DMS53 treated with DMSO at 0.1 percent for 48 hours (cell line): Measurements from ENCODE around the gene PIPOX.

ENCODE experiments used
- DNase-seq: peaks from one replicate; lab custom pipeline; 2025; ENCODE audit not compliant: unreplicated experiment; lab: John Stamatoyannopoulos, UW

The PIPOX gene

DNA sequence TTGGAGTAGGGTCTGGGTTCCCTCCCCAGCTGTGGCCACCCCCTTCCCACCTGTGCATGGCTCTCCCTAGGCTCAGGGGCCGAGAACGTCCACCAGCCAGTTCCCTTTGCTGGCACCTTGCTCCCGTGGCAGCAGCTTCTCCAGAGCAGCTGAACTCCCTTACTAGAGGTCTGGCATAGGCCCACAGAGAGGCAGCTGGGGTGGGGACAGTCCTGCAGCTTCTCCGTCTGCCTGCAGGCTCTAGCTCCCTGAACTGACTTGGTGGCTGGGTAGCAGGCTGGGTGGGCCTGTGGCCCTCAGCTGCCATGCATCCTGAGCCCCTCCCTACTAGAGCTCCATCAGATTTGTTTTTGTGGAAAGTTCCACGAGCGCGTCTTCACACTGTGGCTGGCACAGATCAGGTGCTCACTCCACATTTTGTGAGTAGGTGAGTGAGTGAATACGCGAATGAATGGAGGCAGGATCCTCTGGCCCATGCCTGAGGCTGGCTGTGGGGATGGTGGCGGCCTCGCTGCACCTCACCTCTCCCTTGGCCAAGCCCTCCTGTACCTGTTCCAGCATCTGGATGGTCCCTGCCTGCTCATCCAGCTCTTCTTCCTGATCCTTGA lies 51.3 kb downstream of the PIPOX start:
- DNase-seq: no peak

DNA sequence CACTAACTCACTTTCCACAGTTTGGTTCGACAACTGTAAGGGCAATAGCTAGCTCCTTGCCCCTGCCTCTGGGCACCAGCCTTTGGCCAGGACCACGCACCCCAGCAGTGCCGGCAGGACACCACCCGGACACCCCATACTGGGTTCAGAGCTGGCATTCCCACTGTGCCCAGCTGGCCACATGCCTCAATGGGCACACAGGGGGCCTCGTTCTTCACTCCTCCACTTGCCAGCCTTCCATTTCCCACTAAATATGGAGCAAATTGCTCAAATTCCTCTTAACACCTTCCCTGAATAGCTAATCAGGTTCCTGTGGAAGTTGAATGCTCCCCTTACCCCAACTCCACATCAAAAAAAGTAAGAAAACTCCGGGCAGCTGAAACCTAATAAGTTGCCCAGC lies 52.5 kb downstream of the PIPOX start:
- no peak for DNase-seq

DNA sequence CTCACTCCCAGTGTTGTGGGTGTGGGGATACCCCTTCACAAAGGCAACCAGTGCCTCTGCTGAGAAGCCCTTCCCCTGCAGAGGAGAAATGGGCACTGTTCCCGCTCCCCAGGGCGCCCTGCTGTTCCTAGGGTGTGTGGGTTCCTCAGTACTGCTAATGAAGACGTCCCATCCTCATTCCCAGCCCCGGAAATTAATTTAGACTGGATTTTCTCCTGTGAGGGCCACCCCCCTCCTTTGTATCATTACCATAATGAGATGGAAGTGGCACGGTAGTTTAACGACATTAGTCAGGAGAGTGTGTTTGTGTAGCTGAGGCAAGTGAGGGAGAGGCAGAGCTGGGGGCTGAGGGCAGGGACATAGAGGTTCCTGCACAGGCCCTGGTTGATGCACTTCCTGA lies 53.2 kb downstream of the PIPOX start:
- no peak for DNase-seq

DNA sequence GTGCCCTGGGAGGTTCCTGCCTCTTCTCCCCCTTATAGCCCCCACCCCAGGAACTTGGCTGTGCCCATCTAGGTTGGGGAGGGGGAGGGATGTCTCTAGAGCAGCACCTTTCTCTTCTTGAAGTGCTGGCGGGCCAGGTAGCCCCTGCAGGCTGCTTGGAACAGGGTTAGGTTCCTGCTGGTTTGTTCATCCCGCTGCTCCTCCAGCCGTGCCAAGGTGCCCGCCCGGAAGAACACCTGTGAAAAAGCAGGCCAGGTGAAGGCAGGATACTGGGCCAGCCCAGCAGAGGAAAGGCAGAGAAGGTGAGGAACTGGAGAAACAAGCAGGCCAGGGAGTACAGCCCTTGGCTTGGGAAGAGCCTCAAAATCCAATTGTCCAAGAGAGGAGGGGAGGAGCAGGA lies 56.6 kb downstream of the PIPOX start:
- DNase-seq: no peak

DNA sequence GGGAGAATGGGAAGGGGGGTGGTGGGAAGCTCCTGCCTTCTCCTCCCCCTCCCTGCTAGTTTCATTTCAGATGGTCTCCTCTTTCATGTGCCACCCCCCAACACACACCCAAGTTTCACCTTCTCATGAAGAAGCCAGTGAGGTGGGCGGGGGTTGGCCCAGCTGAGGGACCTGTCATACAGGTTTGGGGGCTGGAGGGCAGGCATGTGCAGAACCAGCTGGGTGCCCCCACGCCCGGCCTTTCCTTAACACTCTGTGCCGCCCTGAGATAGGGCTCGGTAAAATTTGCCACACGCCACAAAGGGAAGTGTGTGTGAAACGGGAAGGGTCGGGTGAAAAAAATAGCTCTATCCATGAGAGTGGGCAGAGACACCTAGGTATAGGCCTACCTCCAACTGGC lies 57.4 kb downstream of the PIPOX start:
- no peak for DNase-seq

DNA sequence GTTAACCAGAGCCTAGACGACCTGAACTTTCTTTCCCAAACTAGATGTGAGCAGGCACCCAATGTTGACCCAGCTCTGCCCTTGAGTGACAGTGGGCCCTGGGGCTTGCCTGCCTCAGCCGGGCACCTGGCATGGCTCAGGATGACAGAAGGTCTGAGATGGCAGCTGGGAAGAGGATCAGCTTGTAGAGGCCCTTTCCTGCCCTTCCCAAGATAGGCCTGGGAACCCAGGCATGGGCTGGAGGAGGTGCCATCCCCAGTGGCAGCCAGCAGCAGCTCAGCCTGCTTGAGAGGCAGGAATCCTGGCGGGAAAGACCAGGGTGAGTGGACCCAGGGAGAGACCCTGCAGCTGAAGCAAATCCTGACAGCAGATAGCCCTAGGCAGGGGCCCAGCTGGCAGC lies 59.1 kb downstream of the PIPOX start:
- no peak for DNase-seq

DNA sequence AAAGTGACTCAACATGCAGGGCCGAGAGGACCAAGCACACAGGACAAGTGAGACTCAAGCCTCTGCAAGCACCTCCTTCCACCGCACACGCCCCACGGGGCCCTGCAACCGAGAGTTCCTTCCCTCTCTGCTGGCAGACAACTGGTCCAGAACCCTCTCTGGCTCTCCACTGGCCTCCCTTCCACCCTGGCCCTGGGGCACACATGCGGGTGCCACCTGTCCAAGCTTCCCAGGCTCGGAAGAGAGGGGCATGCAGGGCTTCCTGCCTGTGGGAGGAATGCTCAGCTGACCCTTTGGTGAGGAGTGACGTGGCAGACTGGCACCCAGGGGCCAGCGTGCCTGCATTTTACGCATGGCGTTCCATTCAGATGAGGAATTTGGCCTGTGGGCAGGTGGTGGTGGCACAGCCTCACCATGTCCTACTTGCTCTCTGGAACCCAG lies 59.8 kb downstream of the PIPOX start:
- DNase-seq: no peak

DNA sequence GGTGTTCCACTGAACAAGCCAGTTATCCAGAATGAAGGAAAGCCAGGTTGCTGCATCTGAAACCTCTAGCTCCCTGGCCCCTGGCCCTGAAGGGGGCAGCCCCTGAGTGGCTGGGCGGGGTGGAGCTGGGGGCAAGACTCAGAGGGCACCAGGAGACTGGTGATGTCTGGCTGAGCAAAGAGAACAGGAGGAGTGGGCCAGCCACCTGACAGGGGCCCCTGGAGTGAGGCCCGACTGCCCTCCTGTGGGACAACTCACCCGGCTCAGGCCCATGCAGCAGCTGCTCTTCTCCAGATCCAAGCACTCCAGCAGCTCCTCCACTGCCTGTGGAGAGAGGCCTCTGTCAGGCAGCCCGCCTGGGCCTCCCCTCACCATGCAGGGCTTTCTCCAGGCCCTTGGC lies 60.4 kb downstream of the PIPOX start:
- DNase-seq: no peak
